D721Med (cell line): ENCODE data around the gene MT1B.

Experiments
- DNase-seq: peaks from one replicate; pipeline ENCODE4 v3.0.0; 2011; ENCODE audit warnings: low spot score; ENCODE audit not compliant: insufficient read length
- FAIRE-seq: peaks from 2 replicates; lab custom pipeline; 2011; peaks lifted over from hg19 to GRCh38; lab: Jason Lieb, UNC
- CTCF ChIP-seq: IDR thresholded peaks from 2 replicates; pipeline ENCODE4 v1.5.1; 2012; ENCODE audit warnings: mild to moderate bottlenecking, control low read depth; ENCODE audit not compliant: insufficient read depth; ENCODE audit errors: missing control alignments

The MT1B gene

GRCh38 chr16:56639045-56639444 is 12.6 kb upstream of the MT1B start:
- FAIRE-seq = no peak
- no peak for TF ChIP-seq CTCF
- no peak for DNase-seq

GRCh38 chr16:56640076-56640475 is 11.6 kb upstream of the MT1B start:
- no peak for TF ChIP-seq CTCF
- DNase-seq (no peak), FAIRE-seq (no peak)

GRCh38 chr16:56641166-56641565 is 10.5 kb upstream of the MT1B start:
- TF ChIP-seq CTCF = no peak
- FAIRE-seq = no peak
- DNase-seq = no peak

GRCh38 chr16:56643080-56643778 is 8.5 kb upstream of the MT1B start:
- TF ChIP-seq CTCF = no peak
- DNase-seq (no peak), FAIRE-seq (no peak)

- no peak for FAIRE-seq
- no peak for DNase-seq
- no peak for TF ChIP-seq CTCF
Measured at GRCh38 chr16:56643833-56644232, 7.9 kb upstream of the MT1B start.

GRCh38 chr16:56645311-56645710 is 6.4 kb upstream of the MT1B start:
- TF ChIP-seq CTCF = no peak
- DNase-seq = no peak
- FAIRE-seq = no peak

GRCh38 chr16:56645838-56646237 is 5.8 kb upstream of the MT1B start:
- no peak for TF ChIP-seq CTCF
- FAIRE-seq (no peak), DNase-seq (no peak)
